MM.1S (cell line): ENCODE results near the gene KRTAP13-3.

Experiments used
- DNase-seq: peaks from one replicate; pipeline ENCODE4 v3.0.0-alpha.2; 2015
- H2AFZ ChIP-seq: fragments of 300-600 bp; sonication (generic); 2 replicates; pipeline ENCODE4 v1.6.0; 2016; ENCODE audit warnings: antibody characterized with exemption, low read length
- H3F3A ChIP-seq: fragments of 300-600 bp; sonication (generic); 2 replicates; pipeline ENCODE4 v1.6.1; 2016; ENCODE audit warnings: mild to moderate bottlenecking, antibody characterized with exemption, low read length, moderate library complexity, mixed read lengths; ENCODE audit not compliant: insufficient read depth
- H3K27ac ChIP-seq: fragments of 300-600 bp; sonication (generic); 2 replicates; pipeline ENCODE4 v1.5.1; 2016; ENCODE audit warnings: mild to moderate bottlenecking, low read length
- H3K27me3 ChIP-seq: fragments of 300-600 bp; sonication (generic); replicated peaks from 2 replicates; pipeline ENCODE4 v1.6.0; 2016; ENCODE audit warnings: low read length; ENCODE audit not compliant: insufficient read depth
- H3K36me3 ChIP-seq: fragments of 300-600 bp; sonication (generic); replicated peaks from 2 replicates; pipeline ENCODE4 v1.6.1; 2016; ENCODE audit warnings: mild to moderate bottlenecking, low read length, mixed read lengths; ENCODE audit not compliant: insufficient read depth
- H3K4me1 ChIP-seq: fragments of 300-600 bp; sonication (generic); 2 replicates; pipeline ENCODE4 v1.6.1; 2016; ENCODE audit warnings: low read length, mixed read lengths
- H3K4me2 ChIP-seq: fragments of 300-600 bp; sonication (generic); 2 replicates; pipeline ENCODE4 v1.6.0; 2016; ENCODE audit warnings: low read depth, low read length
- H3K4me3 ChIP-seq: fragments of 300-600 bp; sonication (generic); 2 replicates; pipeline ENCODE4 v1.5.1; 2016; ENCODE audit warnings: low read length, mixed read lengths
- H3K79me2 ChIP-seq: fragments of 300-600 bp; sonication (generic); 2 replicates; pipeline ENCODE4 v1.6.1; 2016; ENCODE audit warnings: mixed run types, low read length, mixed read lengths
- H3K9ac ChIP-seq: fragments of 300-600 bp; sonication (generic); 2 replicates; pipeline ENCODE4 v1.6.1; 2016; ENCODE audit warnings: low read length, mixed read lengths
- H3K9me2 ChIP-seq: fragments of 300-600 bp; sonication (generic); replicated peaks from 2 replicates; pipeline ENCODE4 v1.6.1; 2016; ENCODE audit warnings: mild to moderate bottlenecking, low read length, mixed read lengths; ENCODE audit not compliant: insufficient read depth
- H3K9me3 ChIP-seq: fragments of 300-600 bp; sonication (generic); replicated peaks from 2 replicates; pipeline ENCODE4 v1.6.1; 2016; ENCODE audit warnings: mild to moderate bottlenecking, low read length, mixed read lengths; ENCODE audit not compliant: insufficient read depth
- H4K20me1 ChIP-seq: fragments of 300-600 bp; sonication (generic); 2 replicates; pipeline ENCODE4 v1.6.1; 2016; ENCODE audit warnings: mild to moderate bottlenecking, low read length, moderate library complexity, mixed read lengths; ENCODE audit not compliant: insufficient read depth
- CTCF ChIP-seq: fragments of 300-600 bp; sonication (generic); IDR thresholded peaks from 2 replicates; pipeline ENCODE4 v1.5.1; 2016; ENCODE audit warnings: antibody characterized with exemption, low read length, mixed read lengths
- EZH2 ChIP-seq: fragments of 300-600 bp; sonication (generic); optimal IDR thresholded peaks from 2 replicates; pipeline ENCODE3; 2017; ENCODE audit warnings: low read depth, mild to moderate bottlenecking, antibody characterized with exemption, low read length, mixed read lengths
- EZH2phosphoT487 ChIP-seq: fragments of 300-600 bp; sonication (generic); IDR thresholded peaks from 2 replicates; pipeline ENCODE4 v1.6.1; 2018; ENCODE audit warnings: antibody characterized with exemption, low read length

Gene KRTAP13-3

GRCh38 chr21:30408782-30409494, 16.8 kb downstream of the KRTAP13-3 start:
- H3F3A ChIP-seq = no peaks in the 10 kb centered on the region
- H3K4me1 ChIP-seq = no peaks in the 10 kb centered on the region
- H3K9me2 ChIP-seq = no peaks in the 10 kb centered on the region
- H3K4me2 ChIP-seq = peak overlapping the region; percentile 79
- no peak for TF ChIP-seq EZH2phosphoT487
- peak; percentile 61 for TF ChIP-seq CTCF
- no peaks in the 10 kb centered on the region for H4K20me1 ChIP-seq
- DNase-seq = peak; percentile 68
- H3K36me3 ChIP-seq = no peaks in the 10 kb centered on the region
- no peaks in the 10 kb centered on the region for H3K27me3 ChIP-seq
- peak overlapping the region; percentile 89 for H2AFZ ChIP-seq
- H3K27ac ChIP-seq = no peak overlapping the region
- no peaks in the 10 kb centered on the region for H3K9me3 ChIP-seq
- H3K79me2 ChIP-seq = no peaks in the 10 kb centered on the region
- peak overlapping the region; percentile 53 for H3K4me3 ChIP-seq
- no peak overlapping the region for H3K9ac ChIP-seq

GRCh38 chr21:30395731-30396130, 30.0 kb downstream of the KRTAP13-3 start, which contains the start of gene KRTAP13-1:
Gene KRTAP13-1 (plus strand): TSS chr21:30396031. CDS start chr21:30396087, 56 bp downstream.
- no peak for DNase-seq

GRCh38 chr21:30391492-30392025, 34.2 kb downstream of the KRTAP13-3 start:
- no peaks in the 10 kb centered on the region for H3F3A ChIP-seq
- TF ChIP-seq EZH2 = no peak
- TF ChIP-seq CTCF = no peak

More at GRCh38 chr21:30395731-30396130, 30.0 kb downstream of the KRTAP13-3 start, which contains the start of gene KRTAP13-1:
- H2AFZ ChIP-seq = no peak within 1 kb of the TSS
- no peaks in the 10 kb centered on the region for H3K4me1 ChIP-seq
- no peak within 1 kb of the TSS for H3K9ac ChIP-seq
- no peaks in the 10 kb centered on the region for H3K9me3 ChIP-seq
- no peaks in the 10 kb centered on the region for H3K27me3 ChIP-seq
- H3K4me3 ChIP-seq = no peak within 1 kb of the TSS
- H3K9me2 ChIP-seq = no peaks in the 10 kb centered on the region
- H3K36me3 ChIP-seq = no peaks in the 10 kb centered on the region
- H3K27ac ChIP-seq = no peak within 1 kb of the TSS
- no peak within 1 kb of the TSS for H3K4me2 ChIP-seq
- no peaks in the 10 kb centered on the region for H3F3A ChIP-seq
- no peaks in the 10 kb centered on the region for H4K20me1 ChIP-seq
- no peaks in the 10 kb centered on the region for H3K79me2 ChIP-seq
- TF ChIP-seq EZH2 (no peak), EZH2phosphoT487 (no peak), CTCF (no peak)

More at GRCh38 chr21:30391492-30392025, 34.2 kb downstream of the KRTAP13-3 start:
- no peak overlapping the region for H2AFZ ChIP-seq
- no peaks in the 10 kb centered on the region for H4K20me1 ChIP-seq
- no peaks in the 10 kb centered on the region for H3K9me2 ChIP-seq
- no peaks in the 10 kb centered on the region for H3K27me3 ChIP-seq
- no peaks in the 10 kb centered on the region for H3K36me3 ChIP-seq
- no peak for DNase-seq
- H3K4me1 ChIP-seq = no peaks in the 10 kb centered on the region
- no peak overlapping the region for H3K27ac ChIP-seq
- H3K4me3 ChIP-seq = no peak overlapping the region
- no peaks in the 10 kb centered on the region for H3K79me2 ChIP-seq
- H3K9ac ChIP-seq = no peak overlapping the region
- H3K4me2 ChIP-seq = no peak overlapping the region
- H3K9me3 ChIP-seq = no peaks in the 10 kb centered on the region
